GM12878 (cell line): ENCODE data around the gene MICB. TPM values are rescaled to one million over a fixed set of nuclear protein-coding genes. Genes with fewer than 3 reads are reported as not detected.

ENCODE experiments used
- ATAC-seq: fragments of 200-7000 bp; cut with Tn5 transposase; 3 replicates; pipeline ENCODE4 v1.9.1; 2020; ENCODE audit warnings: mild to moderate bottlenecking, moderate library complexity
- BruUV-seq: library from RNA; stranded (reverse); fragments of 400-500 nt; replicated peaks from 2 replicates; lab custom pipeline; 2021; lab: Mats Ljungman, UMichigan
- CTCF ChIA-PET: fragments of 300-600 bp; sonication (Branson Sonifier 250); formaldehyde crosslinking; extraction: SDS; loops from one replicate; lab custom pipeline; 2021; ENCODE audit warnings: inconsistent platforms; lab: Yijun Ruan, JAX
- POLR2A ChIA-PET: fragments of 350-600 bp; formaldehyde crosslinking; extraction: SDS; loops from one replicate; lab custom pipeline; 2021; ENCODE audit warnings: inconsistent platforms; lab: Charles Lee
- RAD21 ChIA-PET: fragments of 300-600 bp; sonication (Branson Sonifier 250); formaldehyde crosslinking; loops from one replicate; lab custom pipeline; 2023; ENCODE audit warnings: antibody characterized with exemption; ENCODE audit not compliant: unreplicated experiment; lab: Charles Lee
- SMC1A ChIA-PET: fragments of 300-600 bp; sonication (Branson Sonifier 250); formaldehyde crosslinking; loops from one replicate; lab custom pipeline; 2023; ENCODE audit not compliant: unreplicated experiment, uncharacterized antibody; lab: Charles Lee
- DNase-seq: peaks from one replicate; pipeline ENCODE4 v3.0.0-alpha.2; 2011; ENCODE audit warnings: low read depth, low spot score
- FAIRE-seq: peaks from 3 replicates; lab custom pipeline; 2011; peaks lifted over from hg19 to GRCh38; lab: Jason Lieb, UNC
- H2AFZ ChIP-seq: 2 replicates; pipeline ENCODE4 v1.6.0; 2011; ENCODE audit warnings: low read depth, low read length, control low read depth; ENCODE audit not compliant: control insufficient read depth
- H3K27ac ChIP-seq: 2 replicates; pipeline ENCODE4 v1.5.1; 2011; ENCODE audit warnings: control low read depth; ENCODE audit not compliant: control insufficient read depth, insufficient read depth
- H3K27me3 ChIP-seq, 2 experiments: replicated peaks in 1 of 2; 2 replicates each; pipeline versions ENCODE4 v1.6.0 to v1.6.1; 2011; ENCODE audit warnings: low read length in 1 of 2; ENCODE audit not compliant: control insufficient read depth in 2 of 2, insufficient read depth in 2 of 2
- H3K36me3 ChIP-seq, 2 experiments: 2 replicates each; pipeline ENCODE4 v1.5.1; 2011; ENCODE audit warnings: low read length in 1 of 2; ENCODE audit not compliant: control insufficient read depth in 2 of 2, insufficient read depth in 2 of 2
- H3K4me1 ChIP-seq: 2 replicates; pipeline ENCODE4 v1.6.1; 2011; ENCODE audit warnings: mild to moderate bottlenecking, low read length, moderate library complexity, mixed read lengths; ENCODE audit not compliant: control insufficient read depth, insufficient read depth
- H3K4me2 ChIP-seq: 2 replicates; pipeline ENCODE4 v1.6.0; 2011; ENCODE audit warnings: control low read depth; ENCODE audit not compliant: control insufficient read depth, insufficient read depth
- H3K4me3 ChIP-seq: fragments of 200-600 bp; sonication (generic); 2 replicates; pipeline ENCODE4 v1.5.1; 2016
- H3K79me2 ChIP-seq: 2 replicates; pipeline ENCODE4 v1.6.0; 2011; ENCODE audit warnings: low read length; ENCODE audit not compliant: control insufficient read depth, insufficient read depth
- H3K9ac ChIP-seq: 2 replicates; pipeline ENCODE4 v1.8.0; 2011; ENCODE audit warnings: low read length, control low read depth, mixed read lengths; ENCODE audit not compliant: control insufficient read depth, insufficient read depth
- H3K9me3 ChIP-seq: replicated peaks from 3 replicates; pipeline ENCODE4 v1.5.1; 2011; ENCODE audit warnings: mild to moderate bottlenecking, low read length; ENCODE audit not compliant: control insufficient read depth, insufficient read depth
- H4K20me1 ChIP-seq: 2 replicates; pipeline ENCODE4 v1.6.0; 2011; ENCODE audit not compliant: control insufficient read depth, insufficient read depth
- ATF7 ChIP-seq: fragments of 450-650 bp; IDR thresholded peaks from 2 replicates; pipeline ENCODE4 v1.6.1; 2016; ENCODE audit warnings: low read depth, mild to moderate bottlenecking
- CBFB ChIP-seq: IDR thresholded peaks from 2 replicates; pipeline ENCODE4 v1.6.1; 2016; ENCODE audit warnings: antibody characterized with exemption, low read depth
- CHD2 ChIP-seq: IDR thresholded peaks from 2 replicates; pipeline ENCODE4 v1.6.1; 2011; ENCODE audit warnings: low read depth, low read length, improper control_type of control experiment, borderline replicate concordance
- CREM ChIP-seq: IDR thresholded peaks from 2 replicates; pipeline ENCODE4 v1.6.1; 2014; ENCODE audit warnings: antibody characterized with exemption, low read depth
- HCFC1 ChIP-seq: fragments of 150-350 bp; IDR thresholded peaks from 2 replicates; pipeline ENCODE4 v1.6.1; 2014; ENCODE audit warnings: low read length
- KAT2A ChIP-seq: conservative IDR thresholded peaks from 2 replicates; pipeline ENCODE4 v1.6.1; 2011; ENCODE audit warnings: low read depth, low read length; ENCODE audit not compliant: control insufficient read depth
- MTA3 ChIP-seq: IDR thresholded peaks from 2 replicates; pipeline ENCODE4 v1.6.1; 2012; ENCODE audit warnings: low read length, inconsistent platforms, borderline replicate concordance
- MXI1 ChIP-seq: fragments of 150-350 bp; IDR thresholded peaks from 2 replicates; pipeline ENCODE4 v1.6.1; 2011; ENCODE audit warnings: low read depth, mild to moderate bottlenecking, inconsistent platforms, low read length, improper control_type of control experiment
- NR2C1 ChIP-seq: fragments of 450-650 bp; IDR thresholded peaks from 2 replicates; pipeline ENCODE4 v1.6.1; 2017; ENCODE audit warnings: antibody characterized with exemption, mild to moderate bottlenecking, moderate library complexity
- POU2F2 ChIP-seq: IDR thresholded peaks from 3 replicates; pipeline ENCODE4 v1.6.1; 2011; ENCODE audit warnings: low read depth, mild to moderate bottlenecking, low read length, borderline replicate concordance
- SPI1 ChIP-seq: IDR thresholded peaks from 2 replicates; pipeline ENCODE4 v1.6.1; 2011; ENCODE audit warnings: low read depth, mild to moderate bottlenecking, low read length, moderate library complexity, borderline replicate concordance; ENCODE audit not compliant: insufficient read depth
- SRF ChIP-seq, 2 experiments: IDR thresholded peaks; 2 replicates each; pipeline ENCODE4 v1.6.1; 2011; ENCODE audit warnings: low read depth in 2 of 2, low read length in 2 of 2, mild to moderate bottlenecking in 1 of 2, moderate library complexity in 1 of 2
- STAT1 ChIP-seq: fragments of 450-650 bp; conservative IDR thresholded peaks from 2 replicates; pipeline ENCODE4 v1.6.1; 2014; ENCODE audit warnings: antibody characterized with exemption, mild to moderate bottlenecking
- TARDBP ChIP-seq: IDR thresholded peaks from 2 replicates; pipeline ENCODE4 v1.6.1; 2016; ENCODE audit warnings: borderline replicate concordance
- WGBS: methylation state at CpG from one replicate; pipeline ENCODE4 v1.1.6; 2016; ENCODE audit warnings: low lambda C conversion rate; ENCODE audit not compliant: insufficient replicate concordance, insufficient coverage; ENCODE audit errors: missing lambda C conversion rate; 5-methylcytosine and 5-hydroxymethylcytosine counted together
- in situ Hi-C: fragments of 300-500 bp; cut with MboI; formaldehyde crosslinking; loops from 9 replicates; pipeline ENCODE4 v1.14.3; 2018; ENCODE audit warnings: mixed read lengths
- intact Hi-C: fragments of 100-400 bp; cut with micrococcal nuclease; formaldehyde crosslinking; loops from one replicate; pipeline ENCODE4 v1.14.2; 2022; ENCODE audit not compliant: unreplicated experiment
- polyA plus RNA-seq, 11 experiments: library from polyadenylated mRNA; depleted of rRNA in 4 of 11; unstranded in 6 of 11; stranded (reverse) in 5 of 11; fragments of >200 nt; fragmentation: Nextera tagmentation in 4 of 11; fragmentation: Illumina TruSeq in 1 of 11; extraction: Ambion mirVana in 4 of 11; extraction: Trizol in 1 of 11; gene quantifications; 1 replicate in 1 of 11; 2 replicates in 10 of 11; pipeline versions ENCODE4 v1.2.1 to v1.2.3, GENCODE V29; 2011 to 2016; ENCODE audit warnings: inconsistent platforms in 2 of 11, missing spikeins in 2 of 11, low read depth in 1 of 11
- total RNA-seq, 4 experiments: library from RNA; depleted of rRNA in 3 of 4; stranded (reverse); fragments of >200 nt in 3 of 4; fragmentation: Illumina TruSeq in 1 of 4; extraction: Trizol in 1 of 4; gene quantifications; 2 replicates each; pipeline versions ENCODE4 v1.2.1 to v1.2.3, GENCODE V29; 2013 to 2021
- TF ChIP-seq, protein P1 (sequence below): fragments of 450-650 bp; IDR thresholded peaks from 2 replicates; pipeline ENCODE4 v1.6.1; 2017; ENCODE audit warnings: mild to moderate bottlenecking, low read depth, inconsistent platforms; ENCODE audit not compliant: poor library complexity, severe bottlenecking
- TF ChIP-seq, protein P2 (sequence below): fragments of 450-650 bp; IDR thresholded peaks from 2 replicates; pipeline ENCODE4 v1.6.1; 2018; ENCODE audit warnings: mild to moderate bottlenecking, low read depth, moderate library complexity; ENCODE audit not compliant: partially characterized antibody
- TF ChIP-seq, protein P3 (sequence below): fragments of 450-650 bp; IDR thresholded peaks from 2 replicates; pipeline ENCODE4 v1.6.1; 2014; ENCODE audit warnings: mild to moderate bottlenecking

Gene MICB
- total and polyA plus RNA-seq, 10 of the 15 experiments (the other 5 are each of a cell fraction or from before 2014, with no cell fraction given), result 9.0 to 37.1 (median 17.8) TPM

DNA sequence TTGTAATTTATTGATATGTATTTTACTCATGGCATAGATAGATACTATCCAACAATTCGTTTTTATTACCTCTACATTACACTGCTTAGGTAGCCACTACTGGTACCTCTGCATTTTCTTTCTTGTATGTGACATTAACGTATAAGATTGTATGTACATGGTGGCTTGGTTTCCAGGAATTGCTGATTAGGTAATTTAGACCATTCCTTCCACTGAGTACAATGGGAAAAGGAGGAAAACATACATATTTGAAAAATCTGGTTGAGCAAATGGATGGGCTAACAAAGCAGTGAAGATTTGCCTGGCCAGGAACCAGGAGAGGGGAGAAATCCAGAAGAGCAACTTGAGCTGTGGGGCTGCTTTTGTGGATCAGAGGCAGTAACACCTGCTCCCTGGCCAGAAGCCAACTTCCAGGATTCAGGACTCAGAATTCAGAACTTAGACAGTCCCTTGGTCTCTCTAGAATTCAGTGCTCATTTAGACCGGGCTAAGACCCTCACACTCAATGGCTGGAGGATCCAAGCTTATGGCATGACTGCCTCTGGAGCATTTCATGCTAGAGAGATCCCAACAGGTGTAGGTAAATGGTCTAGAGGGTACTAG, 17.9 kb upstream of the MICB start:
- ChIA-PET RAD21 (no interaction called here), CTCF (interaction anchor here (1.0 kb wide), 1 partner anchor 19 kb away, joined by 3 read pairs; no protein-coding TSS in a partner anchor), SMC1A (no interaction called here), POLR2A (no interaction called here)
- FAIRE-seq (no peak), DNase-seq (no peak), ATAC-seq (no peak)
- Histone ChIP-seq H4K20me1 (no peaks in the 10 kb centered on the region), H3K27ac (no peak overlapping the region), H3K36me3 (no peaks in the 10 kb centered on the region), H3K79me2 (no peaks in the 10 kb centered on the region), H3K4me3 (no peak overlapping the region), H3K4me2 (no peak overlapping the region), H2AFZ (no peak overlapping the region), H3K27me3 (no peaks in the 10 kb centered on the region), H3K4me1 (peaks cover 4% of the 10 kb centered on the region; the same call in 1 of the 2 replicates), H3K9me3 (no peaks in the 10 kb centered on the region), H3K9ac (no peak overlapping the region)
- intact Hi-C loops (no loop called here), in situ Hi-C loops (no loop called here)
- WGBS, result 36% methylated on average over 3 of the region's 3 CpGs
- TF ChIP-seq, protein P1, sequence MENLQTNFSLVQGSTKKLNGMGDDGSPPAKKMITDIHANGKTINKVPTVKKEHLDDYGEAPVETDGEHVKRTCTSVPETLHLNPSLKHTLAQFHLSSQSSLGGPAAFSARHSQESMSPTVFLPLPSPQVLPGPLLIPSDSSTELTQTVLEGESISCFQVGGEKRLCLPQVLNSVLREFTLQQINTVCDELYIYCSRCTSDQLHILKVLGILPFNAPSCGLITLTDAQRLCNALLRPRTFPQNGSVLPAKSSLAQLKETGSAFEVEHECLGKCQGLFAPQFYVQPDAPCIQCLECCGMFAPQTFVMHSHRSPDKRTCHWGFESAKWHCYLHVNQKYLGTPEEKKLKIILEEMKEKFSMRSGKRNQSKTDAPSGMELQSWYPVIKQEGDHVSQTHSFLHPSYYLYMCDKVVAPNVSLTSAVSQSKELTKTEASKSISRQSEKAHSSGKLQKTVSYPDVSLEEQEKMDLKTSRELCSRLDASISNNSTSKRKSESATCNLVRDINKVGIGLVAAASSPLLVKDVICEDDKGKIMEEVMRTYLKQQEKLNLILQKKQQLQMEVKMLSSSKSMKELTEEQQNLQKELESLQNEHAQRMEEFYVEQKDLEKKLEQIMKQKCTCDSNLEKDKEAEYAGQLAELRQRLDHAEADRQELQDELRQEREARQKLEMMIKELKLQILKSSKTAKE, result no peak
- TF ChIP-seq CBFB (no peak), MTA3 (no peak), SRF (IDR thresholded peaks at IDR 0.05; ENCODE audit: low read depth in 2 of 2, low read length in 2 of 2) (no peak), NR2C1 (no peak), CHD2 (no peak), KAT2A (no peak), MXI1 (no peak), ATF7 (no peak), SPI1 (no peak), STAT1 (no peak), POU2F2 (no peak), HCFC1 (no peak), CREM (no peak), TARDBP (no peak)
- TF ChIP-seq, protein P2, sequence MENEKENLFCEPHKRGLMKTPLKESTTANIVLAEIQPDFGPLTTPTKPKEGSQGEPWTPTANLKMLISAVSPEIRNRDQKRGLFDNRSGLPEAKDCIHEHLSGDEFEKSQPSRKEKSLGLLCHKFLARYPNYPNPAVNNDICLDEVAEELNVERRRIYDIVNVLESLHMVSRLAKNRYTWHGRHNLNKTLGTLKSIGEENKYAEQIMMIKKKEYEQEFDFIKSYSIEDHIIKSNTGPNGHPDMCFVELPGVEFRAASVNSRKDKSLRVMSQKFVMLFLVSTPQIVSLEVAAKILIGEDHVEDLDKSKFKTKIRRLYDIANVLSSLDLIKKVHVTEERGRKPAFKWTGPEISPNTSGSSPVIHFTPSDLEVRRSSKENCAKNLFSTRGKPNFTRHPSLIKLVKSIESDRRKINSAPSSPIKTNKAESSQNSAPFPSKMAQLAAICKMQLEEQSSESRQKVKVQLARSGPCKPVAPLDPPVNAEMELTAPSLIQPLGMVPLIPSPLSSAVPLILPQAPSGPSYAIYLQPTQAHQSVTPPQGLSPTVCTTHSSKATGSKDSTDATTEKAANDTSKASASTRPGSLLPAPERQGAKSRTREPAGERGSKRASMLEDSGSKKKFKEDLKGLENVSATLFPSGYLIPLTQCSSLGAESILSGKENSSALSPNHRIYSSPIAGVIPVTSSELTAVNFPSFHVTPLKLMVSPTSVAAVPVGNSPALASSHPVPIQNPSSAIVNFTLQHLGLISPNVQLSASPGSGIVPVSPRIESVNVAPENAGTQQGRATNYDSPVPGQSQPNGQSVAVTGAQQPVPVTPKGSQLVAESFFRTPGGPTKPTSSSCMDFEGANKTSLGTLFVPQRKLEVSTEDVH, result no peak
- TF ChIP-seq, protein P3, sequence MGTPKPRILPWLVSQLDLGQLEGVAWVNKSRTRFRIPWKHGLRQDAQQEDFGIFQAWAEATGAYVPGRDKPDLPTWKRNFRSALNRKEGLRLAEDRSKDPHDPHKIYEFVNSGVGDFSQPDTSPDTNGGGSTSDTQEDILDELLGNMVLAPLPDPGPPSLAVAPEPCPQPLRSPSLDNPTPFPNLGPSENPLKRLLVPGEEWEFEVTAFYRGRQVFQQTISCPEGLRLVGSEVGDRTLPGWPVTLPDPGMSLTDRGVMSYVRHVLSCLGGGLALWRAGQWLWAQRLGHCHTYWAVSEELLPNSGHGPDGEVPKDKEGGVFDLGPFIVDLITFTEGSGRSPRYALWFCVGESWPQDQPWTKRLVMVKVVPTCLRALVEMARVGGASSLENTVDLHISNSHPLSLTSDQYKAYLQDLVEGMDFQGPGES, result no peak
- BruUV-seq, result no TSS peak
